ENCODE results near the gene PRSS36. TPM values are rescaled to one million over a fixed set of nuclear protein-coding genes. Genes with fewer than 3 reads are reported as not detected.
"Not testable (repeated sequence)": the region's sequence is repeated elsewhere in the genome, so short reads cannot be mapped to it uniquely, and the experiment has no call there.

The PRSS36 gene
- 0.68 and 1.1 TPM in 2 replicates for total RNA-seq
- long read RNA-seq, result 0 reads

DNA sequence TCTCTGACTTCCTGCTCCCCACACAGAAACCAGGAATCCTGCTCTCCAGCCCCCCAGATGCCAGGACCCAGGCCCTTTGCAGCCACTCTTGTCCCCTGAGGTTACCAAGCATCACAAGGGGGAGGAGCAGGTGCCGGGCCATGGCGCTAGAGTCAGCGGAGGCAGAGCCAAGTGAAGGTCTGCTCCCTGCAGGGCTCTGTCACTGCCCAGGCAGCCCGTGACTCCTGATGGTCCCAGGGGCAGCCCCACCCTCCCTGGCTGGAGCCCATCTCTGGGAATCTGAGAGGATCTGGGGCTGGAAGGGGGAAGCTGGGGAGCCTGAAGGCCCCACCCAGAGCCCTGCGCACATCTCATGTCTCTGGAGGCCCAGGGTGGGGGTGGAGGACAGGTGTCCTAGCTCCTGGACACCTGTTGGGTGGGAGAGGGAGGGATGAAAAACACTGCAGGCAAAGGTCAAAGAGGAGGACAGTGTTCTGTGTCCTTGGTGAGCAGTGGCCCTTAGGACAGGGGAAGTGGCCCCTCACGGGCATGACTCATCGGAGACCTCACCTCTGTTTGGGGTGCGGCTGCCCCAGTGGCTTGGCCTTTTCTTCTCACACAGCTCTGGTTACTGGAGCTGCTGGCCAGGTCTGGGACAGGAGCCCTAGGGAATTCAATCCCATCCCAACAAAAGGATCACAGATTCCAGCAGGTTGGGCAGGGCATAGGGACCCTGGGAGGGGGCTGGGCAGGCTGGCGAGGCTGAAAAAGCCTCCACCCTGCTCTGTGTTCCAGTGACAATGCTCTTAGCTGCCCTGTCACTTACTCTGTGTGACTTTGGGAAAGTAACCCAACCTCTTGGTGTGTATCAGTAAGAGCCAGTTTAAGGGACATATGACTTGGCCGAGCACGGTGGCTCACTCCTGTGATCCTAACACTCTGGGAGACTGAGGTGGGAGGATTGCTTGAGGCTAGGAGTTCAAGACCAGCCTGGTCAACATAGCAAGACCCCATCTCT is at the start of gene PRSS36:
Gene PRSS36, minus strand, starts transcription at position 173 of the 997 bp plus-strand sequence. Its CDS starts 31 bp downstream, at position 142.
- peaks cover 52% of the 10 kb centered on the region for H3K27me3 Mint-ChIP-seq (ENCODE audit: low read depth)
- H3K9me3 Mint-ChIP-seq, result no peaks in the 10 kb centered on the region
- no peaks in the 10 kb centered on the region for H3K36me3 Mint-ChIP-seq (ENCODE audit: low read depth)
- TF ChIP-seq, protein P1, sequence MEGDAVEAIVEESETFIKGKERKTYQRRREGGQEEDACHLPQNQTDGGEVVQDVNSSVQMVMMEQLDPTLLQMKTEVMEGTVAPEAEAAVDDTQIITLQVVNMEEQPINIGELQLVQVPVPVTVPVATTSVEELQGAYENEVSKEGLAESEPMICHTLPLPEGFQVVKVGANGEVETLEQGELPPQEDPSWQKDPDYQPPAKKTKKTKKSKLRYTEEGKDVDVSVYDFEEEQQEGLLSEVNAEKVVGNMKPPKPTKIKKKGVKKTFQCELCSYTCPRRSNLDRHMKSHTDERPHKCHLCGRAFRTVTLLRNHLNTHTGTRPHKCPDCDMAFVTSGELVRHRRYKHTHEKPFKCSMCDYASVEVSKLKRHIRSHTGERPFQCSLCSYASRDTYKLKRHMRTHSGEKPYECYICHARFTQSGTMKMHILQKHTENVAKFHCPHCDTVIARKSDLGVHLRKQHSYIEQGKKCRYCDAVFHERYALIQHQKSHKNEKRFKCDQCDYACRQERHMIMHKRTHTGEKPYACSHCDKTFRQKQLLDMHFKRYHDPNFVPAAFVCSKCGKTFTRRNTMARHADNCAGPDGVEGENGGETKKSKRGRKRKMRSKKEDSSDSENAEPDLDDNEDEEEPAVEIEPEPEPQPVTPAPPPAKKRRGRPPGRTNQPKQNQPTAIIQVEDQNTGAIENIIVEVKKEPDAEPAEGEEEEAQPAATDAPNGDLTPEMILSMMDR (conservative IDR thresholded peaks at IDR 0.05), result no peak
- H3K27ac Mint-ChIP-seq (ENCODE audit: unreplicated experiment), result no peak within 1 kb of the TSS
- peaks cover 4% of the 10 kb centered on the region for H3K4me1 Mint-ChIP-seq
- no peak within 1 kb of the TSS for H3K4me3 Mint-ChIP-seq
- no peak for DNase-seq (ENCODE audit: low read depth, low spot score)

- peaks cover 38% of the 10 kb centered on the region for H3K36me3 Mint-ChIP-seq (ENCODE audit: low read depth)
Measured at GRCh38 chr16:31199430-31200041, 49.7 kb upstream of the PRSS36 start.

GRCh38 chr16:31198207-31198882 is 48.5 kb upstream of the PRSS36 start:
- no peak for DNase-seq (ENCODE audit: low read depth, low spot score)
- Mint-ChIP-seq H3K36me3 (ENCODE audit: low read depth) (peaks cover 41% of the 10 kb centered on the region), H3K4me1 (peaks cover 30% of the 10 kb centered on the region), H3K27me3 (ENCODE audit: low read depth) (peaks cover 54% of the 10 kb centered on the region), H3K27ac (ENCODE audit: unreplicated experiment) (peak overlapping the region; percentile 27), H3K4me3 (peak overlapping the region; percentile 72), H3K9me3 (no peaks in the 10 kb centered on the region)
- TF ChIP-seq, protein P1 (conservative IDR thresholded peaks at IDR 0.05), result no peak

More at GRCh38 chr16:31199430-31200041, 49.7 kb upstream of the PRSS36 start:
- Mint-ChIP-seq H3K4me3 (peak overlapping the region; percentile 72), H3K4me1 (peaks cover 28% of the 10 kb centered on the region), H3K27me3 (ENCODE audit: low read depth) (peaks cover 64% of the 10 kb centered on the region), H3K27ac (ENCODE audit: unreplicated experiment) (no peak overlapping the region), H3K9me3 (no peaks in the 10 kb centered on the region)
- TF ChIP-seq, protein P1 (conservative IDR thresholded peaks at IDR 0.05), result no peak
- DNase-seq (ENCODE audit: low read depth, low spot score), result no peak

GRCh38 chr16:31196324-31197088 is 46.6 kb upstream of the PRSS36 start:
- Mint-ChIP-seq H3K27ac (ENCODE audit: unreplicated experiment) (no peak overlapping the region), H3K9me3 (no peaks in the 10 kb centered on the region), H3K36me3 (ENCODE audit: low read depth) (peaks cover 47% of the 10 kb centered on the region), H3K4me3 (peak overlapping the region; percentile 72), H3K27me3 (ENCODE audit: low read depth) (peaks cover 44% of the 10 kb centered on the region), H3K4me1 (peaks cover 35% of the 10 kb centered on the region)
- TF ChIP-seq, protein P1 (conservative IDR thresholded peaks at IDR 0.05), result no peak
- no peak for DNase-seq (ENCODE audit: low read depth, low spot score)

GRCh38 chr16:31195861-31196260 is 46.0 kb upstream of the PRSS36 start:
- DNase-seq (ENCODE audit: low read depth, low spot score); H3K9me3 Mint-ChIP-seq; H3K27ac Mint-ChIP-seq (ENCODE audit: unreplicated experiment): not testable (repeated sequence)
- Mint-ChIP-seq H3K27me3 (ENCODE audit: low read depth) (peaks cover 40% of the 10 kb centered on the region), H3K4me3 (peak overlapping the region; percentile 72), H3K4me1 (peaks cover 29% of the 10 kb centered on the region), H3K36me3 (ENCODE audit: low read depth) (peaks cover 47% of the 10 kb centered on the region)
